ENCODE measurements around the gene TNFSF10. TPM values are rescaled to one million over a fixed set of nuclear protein-coding genes. Genes with fewer than 3 reads are reported as not detected.

TNFSF10 gene
- total RNA-seq, 1 experiment from 2014 or later: 1.0 TPM

GRCh38 chr3:172553526-172554252 is 30.5 kb upstream of the TNFSF10 start:
- Histone ChIP-seq H3K4me3 (no peak overlapping the region), H3K36me3 (no peaks in the 10 kb centered on the region), H3K27ac (no peak overlapping the region), H3K27me3 (replicated peaks) (no peaks in the 10 kb centered on the region), H3K4me1 (replicated peaks) (peaks cover 23% of the 10 kb centered on the region), H3K9me3 (replicated peaks) (no peaks in the 10 kb centered on the region)
- no peak for DNase-seq (ENCODE audit: low read depth in 1 of 2, low spot score in 2 of 2)

DNA sequence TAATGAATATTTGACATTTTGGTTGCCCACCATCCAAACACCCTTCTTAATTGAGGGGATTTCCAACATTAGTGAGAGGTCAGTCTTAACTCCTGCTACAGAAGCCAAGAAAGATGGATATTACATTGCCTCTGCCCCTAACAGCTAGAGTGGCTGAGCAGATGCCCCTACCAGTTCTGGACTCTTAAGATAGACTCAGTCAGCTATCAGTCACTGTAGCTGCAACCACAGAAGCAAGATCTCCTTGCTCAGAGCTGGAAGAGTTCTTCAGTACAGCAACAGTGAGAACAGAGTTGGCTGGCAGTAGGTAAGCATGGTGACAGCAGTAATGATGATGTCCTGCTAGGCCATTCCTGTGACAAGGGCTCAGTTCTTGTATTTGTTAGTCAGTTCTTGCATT is 29.4 kb upstream of the TNFSF10 start:
- Histone ChIP-seq H3K4me3 (no peak overlapping the region), H3K36me3 (no peaks in the 10 kb centered on the region), H3K27ac (no peak overlapping the region), H3K27me3 (replicated peaks) (no peaks in the 10 kb centered on the region), H3K4me1 (replicated peaks) (peaks cover 23% of the 10 kb centered on the region), H3K9me3 (replicated peaks) (no peaks in the 10 kb centered on the region)
- DNase-seq (ENCODE audit: low read depth in 1 of 2, low spot score in 2 of 2): no peak

GRCh38 chr3:172551874-172552273 is 28.6 kb upstream of the TNFSF10 start:
- H3K4me1 ChIP-seq (replicated peaks): peaks cover 23% of the 10 kb centered on the region
- no peaks in the 10 kb centered on the region for H3K36me3 ChIP-seq
- no peaks in the 10 kb centered on the region for H3K9me3 ChIP-seq (replicated peaks)
- no peak for DNase-seq (ENCODE audit: low read depth in 1 of 2, low spot score in 2 of 2)
- H3K27me3 ChIP-seq (replicated peaks): no peaks in the 10 kb centered on the region
- no peak overlapping the region for H3K4me3 ChIP-seq
- no peak overlapping the region for H3K27ac ChIP-seq

- Histone ChIP-seq H3K36me3 (no peaks in the 10 kb centered on the region), H3K4me1 (replicated peaks) (peaks cover 23% of the 10 kb centered on the region), H3K4me3 (no peak overlapping the region), H3K9me3 (replicated peaks) (no peaks in the 10 kb centered on the region), H3K27ac (peak overlapping the region; percentile 34), H3K27me3 (replicated peaks) (no peaks in the 10 kb centered on the region)
- DNase-seq (ENCODE audit: low read depth in 1 of 2, low spot score in 2 of 2): peak; percentile 57 to 89
These were observed 27.2 kb upstream of the TNFSF10 start for GRCh38 chr3:172550347-172550943.

GRCh38 chr3:172549144-172549543 is 25.9 kb upstream of the TNFSF10 start:
- Histone ChIP-seq H3K4me1 (replicated peaks) (peaks cover 23% of the 10 kb centered on the region), H3K4me3 (no peak overlapping the region), H3K27ac (no peak overlapping the region), H3K9me3 (replicated peaks) (no peaks in the 10 kb centered on the region), H3K27me3 (replicated peaks) (no peaks in the 10 kb centered on the region), H3K36me3 (no peaks in the 10 kb centered on the region)
- DNase-seq (ENCODE audit: low read depth in 1 of 2, low spot score in 2 of 2): no peak

DNA sequence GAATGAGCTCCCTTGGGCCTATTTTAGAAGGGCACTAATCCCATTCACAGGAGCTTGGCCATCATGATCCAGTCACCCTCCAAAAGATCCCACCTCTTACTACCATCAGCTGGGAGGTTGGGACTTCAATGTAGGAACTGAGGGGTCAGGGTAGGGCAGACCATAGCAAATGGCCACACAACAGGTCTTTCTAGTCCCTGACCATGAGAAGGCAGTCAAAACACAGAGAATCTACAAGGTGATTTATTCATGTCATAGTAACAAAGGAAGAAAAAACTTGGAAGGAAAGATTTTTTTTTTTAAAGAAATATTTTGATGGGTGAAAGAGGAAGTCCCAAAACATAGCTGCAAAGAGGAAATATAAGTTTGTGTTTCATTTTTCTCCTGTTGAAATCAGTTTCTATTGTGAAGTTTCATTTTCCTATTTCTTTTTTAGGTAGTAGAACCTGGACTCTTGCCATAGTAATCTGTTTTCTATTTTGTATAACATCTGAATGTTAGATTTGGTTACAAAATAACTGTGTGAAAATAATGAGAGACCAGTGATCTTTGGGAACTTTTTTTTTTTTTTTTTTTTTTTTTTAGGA is 23.5 kb upstream of the TNFSF10 start:
- Histone ChIP-seq H3K4me3 (no peak overlapping the region), H3K27me3 (replicated peaks) (no peaks in the 10 kb centered on the region), H3K4me1 (replicated peaks) (peaks cover 23% of the 10 kb centered on the region), H3K27ac (no peak overlapping the region), H3K36me3 (no peaks in the 10 kb centered on the region), H3K9me3 (replicated peaks) (no peaks in the 10 kb centered on the region)
- DNase-seq (ENCODE audit: low read depth in 1 of 2, low spot score in 2 of 2): no peak

DNA sequence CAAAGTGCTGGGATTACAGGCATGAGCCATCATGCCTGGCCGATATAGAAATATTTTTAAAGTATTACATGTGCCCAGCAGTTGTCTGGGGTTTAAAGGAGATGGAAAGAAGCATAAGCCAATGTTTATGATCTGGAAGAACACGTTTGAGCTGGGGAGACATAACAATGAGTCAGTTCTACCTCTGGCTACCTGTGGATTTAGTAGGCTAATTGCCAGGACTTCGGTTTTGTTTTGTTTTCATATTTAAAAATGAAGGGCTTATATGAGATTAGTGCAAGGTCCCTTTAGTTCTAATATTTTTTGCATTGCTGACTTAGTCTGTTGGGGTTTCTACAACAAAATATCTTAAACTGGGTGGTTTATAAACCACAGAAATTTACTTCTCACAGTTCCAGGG is 22.9 kb upstream of the TNFSF10 start:
- H3K27ac ChIP-seq: no peak overlapping the region
- no peak overlapping the region for H3K4me3 ChIP-seq
- no peaks in the 10 kb centered on the region for H3K9me3 ChIP-seq (replicated peaks)
- peaks cover 26% of the 10 kb centered on the region for H3K4me1 ChIP-seq (replicated peaks)
- no peaks in the 10 kb centered on the region for H3K36me3 ChIP-seq
- DNase-seq (ENCODE audit: low read depth in 1 of 2, low spot score in 2 of 2): no peak
- no peaks in the 10 kb centered on the region for H3K27me3 ChIP-seq (replicated peaks)

- Histone ChIP-seq H3K27ac (no peak overlapping the region), H3K4me1 (replicated peaks) (peaks cover 12% of the 10 kb centered on the region), H3K27me3 (replicated peaks) (no peaks in the 10 kb centered on the region), H3K36me3 (no peaks in the 10 kb centered on the region), H3K4me3 (no peak overlapping the region), H3K9me3 (replicated peaks) (no peaks in the 10 kb centered on the region)
- DNase-seq (ENCODE audit: low read depth in 1 of 2, low spot score in 2 of 2): no peak
These were observed 21.2 kb upstream of the TNFSF10 start for GRCh38 chr3:172544404-172544803.

GRCh38 chr3:172543884-172544283 is 20.7 kb upstream of the TNFSF10 start:
- H3K36me3 ChIP-seq: no peaks in the 10 kb centered on the region
- DNase-seq (ENCODE audit: low read depth in 1 of 2, low spot score in 2 of 2): no peak
- no peaks in the 10 kb centered on the region for H3K9me3 ChIP-seq (replicated peaks)
- no peaks in the 10 kb centered on the region for H3K27me3 ChIP-seq (replicated peaks)
- no peak overlapping the region for H3K27ac ChIP-seq
- H3K4me3 ChIP-seq: no peak overlapping the region
- H3K4me1 ChIP-seq (replicated peaks): peaks cover 8% of the 10 kb centered on the region

DNA sequence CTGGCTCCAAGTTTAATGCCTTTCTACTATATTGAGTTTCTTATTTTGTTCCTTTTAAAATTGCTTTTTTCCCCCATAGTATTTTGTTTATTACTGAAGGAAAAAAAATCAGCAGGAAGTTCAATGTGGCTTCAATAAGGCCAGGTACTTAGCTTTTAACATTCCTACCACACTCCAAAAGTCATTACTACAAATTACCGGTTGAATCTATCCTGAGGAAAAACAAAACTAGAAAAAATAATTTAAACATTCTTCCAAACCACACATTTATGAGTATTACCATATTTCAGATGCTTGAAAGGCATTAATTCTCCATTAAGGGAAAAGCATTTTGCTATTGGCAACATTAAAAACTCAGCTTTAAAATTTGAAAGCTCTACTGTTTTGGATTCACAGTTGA is 20.2 kb upstream of the TNFSF10 start:
- Histone ChIP-seq H3K27me3 (replicated peaks) (no peaks in the 10 kb centered on the region), H3K9me3 (replicated peaks) (no peaks in the 10 kb centered on the region), H3K4me3 (no peak overlapping the region), H3K4me1 (replicated peaks) (peaks cover 8% of the 10 kb centered on the region), H3K27ac (no peak overlapping the region), H3K36me3 (no peaks in the 10 kb centered on the region)
- DNase-seq (ENCODE audit: low read depth in 1 of 2, low spot score in 2 of 2): no peak

DNA sequence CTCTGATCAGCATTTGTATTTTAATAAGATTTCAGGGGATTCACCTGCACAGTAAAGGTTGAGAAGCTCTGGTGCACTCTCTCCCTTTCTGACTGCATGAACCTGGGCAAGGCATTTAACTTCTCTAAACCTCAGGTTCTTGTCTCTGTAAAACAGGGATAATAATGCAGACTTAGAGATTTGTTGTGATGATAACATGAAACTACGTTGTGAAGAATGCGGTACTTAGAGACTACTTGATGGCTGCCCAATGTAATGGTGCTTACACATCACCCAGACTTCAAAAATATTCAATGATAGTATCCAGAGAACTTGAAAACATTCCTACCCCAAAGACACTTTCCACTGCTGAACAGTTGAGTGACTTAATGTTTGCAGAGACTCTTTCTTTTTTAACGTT is 19.8 kb upstream of the TNFSF10 start:
- no peak for DNase-seq (ENCODE audit: low read depth in 1 of 2, low spot score in 2 of 2)
- H3K9me3 ChIP-seq (replicated peaks): no peaks in the 10 kb centered on the region
- no peak overlapping the region for H3K4me3 ChIP-seq
- H3K27ac ChIP-seq: no peak overlapping the region
- H3K27me3 ChIP-seq (replicated peaks): no peaks in the 10 kb centered on the region
- no peaks in the 10 kb centered on the region for H3K36me3 ChIP-seq
- peaks cover 8% of the 10 kb centered on the region for H3K4me1 ChIP-seq (replicated peaks)

GRCh38 chr3:172541945-172542488 is 18.8 kb upstream of the TNFSF10 start:
- Histone ChIP-seq H3K9me3 (replicated peaks) (no peaks in the 10 kb centered on the region), H3K4me1 (replicated peaks) (peaks cover 8% of the 10 kb centered on the region), H3K27me3 (replicated peaks) (no peaks in the 10 kb centered on the region), H3K4me3 (no peak overlapping the region), H3K27ac (0 out of 2 replicates have a peak overlapping the region, but pooled peaks have one; percentile 7), H3K36me3 (no peaks in the 10 kb centered on the region)
- no peak for DNase-seq (ENCODE audit: low read depth in 1 of 2, low spot score in 2 of 2)

DNA sequence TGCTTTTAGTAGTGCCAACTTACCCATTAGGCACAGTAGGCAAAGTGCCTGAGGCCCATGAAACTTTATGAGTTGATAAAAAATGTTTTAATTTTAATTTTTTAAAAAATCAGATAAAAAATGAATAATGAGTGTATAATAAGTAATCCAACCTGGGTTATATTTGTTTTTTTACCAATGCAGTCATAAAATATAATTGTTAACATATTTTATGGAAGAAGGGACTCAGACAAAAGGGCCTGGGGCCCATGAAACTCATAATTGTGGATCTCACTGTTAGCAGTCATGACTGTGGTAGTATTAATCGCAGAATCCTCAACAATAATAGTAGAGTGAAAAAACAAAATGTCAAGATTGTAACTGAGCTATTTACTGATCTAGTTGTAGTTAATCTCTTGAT is 16.8 kb upstream of the TNFSF10 start:
- Histone ChIP-seq H3K36me3 (no peaks in the 10 kb centered on the region), H3K27ac (no peak overlapping the region), H3K4me1 (replicated peaks) (peaks cover 8% of the 10 kb centered on the region), H3K4me3 (no peak overlapping the region), H3K27me3 (replicated peaks) (no peaks in the 10 kb centered on the region), H3K9me3 (replicated peaks) (no peaks in the 10 kb centered on the region)
- DNase-seq (ENCODE audit: low read depth in 1 of 2, low spot score in 2 of 2): no peak

DNA sequence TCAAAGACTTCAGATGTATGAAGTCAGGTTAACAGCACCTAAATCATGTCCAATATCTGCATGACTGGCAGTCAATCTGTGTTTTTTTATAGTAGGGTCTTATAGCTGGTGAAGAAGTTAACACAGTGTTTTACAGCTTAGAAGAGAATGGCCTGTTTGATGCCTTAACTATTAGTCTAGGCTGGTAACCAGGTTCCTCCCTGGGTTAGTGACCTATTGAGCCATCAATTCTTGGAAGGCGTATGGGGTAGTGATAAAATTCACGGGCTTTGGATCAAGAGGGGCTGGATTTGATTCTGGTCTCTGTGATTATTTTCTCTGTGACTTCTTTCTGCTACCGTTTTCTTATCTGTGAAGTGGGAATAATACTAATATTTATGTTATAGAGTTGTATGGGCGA is 16.0 kb upstream of the TNFSF10 start:
- Histone ChIP-seq H3K27ac (no peak overlapping the region), H3K36me3 (no peaks in the 10 kb centered on the region), H3K9me3 (replicated peaks) (no peaks in the 10 kb centered on the region), H3K4me3 (no peak overlapping the region), H3K27me3 (replicated peaks) (no peaks in the 10 kb centered on the region), H3K4me1 (replicated peaks) (peaks cover 8% of the 10 kb centered on the region)
- DNase-seq (ENCODE audit: low read depth in 1 of 2, low spot score in 2 of 2): no peak
